Measurements from ENCODE around the gene PDGFC. TPM values are rescaled to one million over a fixed set of nuclear protein-coding genes. Genes with fewer than 3 reads are reported as not detected.

PDGFC gene
- total and polyA plus RNA-seq, 2 of the 13 experiments (the other 11 are each of a cell fraction or from before 2014, with no cell fraction given) = 4.6 to 9.1 TPM

DNA sequence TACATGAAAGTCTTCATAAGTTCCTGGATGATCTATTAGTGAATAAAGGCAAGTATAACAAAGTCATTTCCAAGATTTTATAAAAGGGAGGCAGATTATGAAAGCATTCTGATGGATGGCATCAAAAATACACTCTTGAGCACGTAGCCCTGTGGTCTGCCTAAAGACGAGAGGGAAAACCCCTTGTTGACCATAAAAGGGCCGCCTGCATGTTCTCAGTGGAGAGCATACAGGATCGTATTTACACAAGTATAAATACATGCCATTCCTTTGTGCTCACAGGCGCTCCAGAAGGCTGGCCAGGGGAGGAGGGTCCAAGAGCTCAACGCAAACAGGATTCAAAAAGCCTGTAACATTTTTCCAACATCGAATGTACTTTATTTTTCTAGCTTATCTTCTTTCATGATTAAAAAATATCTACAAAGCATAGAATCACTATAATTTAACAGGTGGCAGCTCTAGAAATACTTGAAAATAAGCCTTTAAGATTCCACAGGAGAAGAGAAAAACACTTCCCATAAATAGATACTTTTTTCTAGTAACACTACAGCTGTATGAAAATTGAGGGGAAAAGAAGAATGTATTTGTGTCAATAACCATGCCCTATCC lies 29.6 kb downstream of the PDGFC start (continued):
- TF ChIP-seq NRL (CRISPR knock-in tag; IDR thresholded peaks at IDR 0.05; ENCODE audit: borderline replicate concordance) (no peak), ZNF557 (CRISPR knock-in tag; IDR thresholded peaks at IDR 0.05) (no peak), PRPF4 (IDR thresholded peaks at IDR 0.05; ENCODE audit: low read depth, low read length, poor library complexity, severe bottlenecking) (no peak), ELF1 (CRISPR knock-in tag; IDR thresholded peaks at IDR 0.05) (no peak), SOX6 (IDR thresholded peaks at IDR 0.05) (no peak), SOX6 (CRISPR knock-in tag; IDR thresholded peaks at IDR 0.05) (peak; percentile 91), ZNF501 (CRISPR knock-in tag; IDR thresholded peaks at IDR 0.05) (no peak), NFIC (IDR thresholded peaks at IDR 0.05; ENCODE audit: low read length) (peak; percentile 72; the same call in 1 of the 2 replicates), RFX3 (CRISPR knock-in tag; IDR thresholded peaks at IDR 0.05) (no peak), ZFP62 (CRISPR knock-in tag; IDR thresholded peaks at IDR 0.05) (no peak), ZNF224 (CRISPR knock-in tag; IDR thresholded peaks at IDR 0.05) (no peak), ZFP36L1 (CRISPR knock-in tag; IDR thresholded peaks at IDR 0.05) (no peak), GPN1 (CRISPR knock-in tag; IDR thresholded peaks at IDR 0.05; ENCODE audit: borderline replicate concordance) (no peak), U2AF2 (IDR thresholded peaks at IDR 0.05; ENCODE audit: low read depth, low read length) (no peak), ZNF12 (CRISPR knock-in tag; IDR thresholded peaks at IDR 0.05) (no peak), ZNF605 (CRISPR knock-in tag; IDR thresholded peaks at IDR 0.05) (no peak), ETV5 (CRISPR knock-in tag; IDR thresholded peaks at IDR 0.05; ENCODE audit: borderline replicate concordance) (peak; percentile 45; the same call in 1 of the 2 replicates)
- TF ChIP-seq, protein P1, sequence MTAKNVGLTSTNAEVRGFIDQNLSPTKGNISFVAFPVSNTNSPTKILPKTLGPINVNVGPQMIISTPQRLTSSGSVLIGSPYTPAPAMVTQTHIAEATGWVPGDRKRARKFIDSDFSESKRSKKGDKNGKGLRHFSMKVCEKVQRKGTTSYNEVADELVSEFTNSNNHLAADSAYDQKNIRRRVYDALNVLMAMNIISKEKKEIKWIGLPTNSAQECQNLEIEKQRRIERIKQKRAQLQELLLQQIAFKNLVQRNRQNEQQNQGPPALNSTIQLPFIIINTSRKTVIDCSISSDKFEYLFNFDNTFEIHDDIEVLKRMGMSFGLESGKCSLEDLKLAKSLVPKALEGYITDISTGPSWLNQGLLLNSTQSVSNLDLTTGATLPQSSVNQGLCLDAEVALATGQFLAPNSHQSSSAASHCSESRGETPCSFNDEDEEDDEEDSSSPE (CRISPR knock-in tag; IDR thresholded peaks at IDR 0.05) = peak; percentile 16; the same call in 1 of the 2 replicates
- TF ChIP-seq, protein P2, sequence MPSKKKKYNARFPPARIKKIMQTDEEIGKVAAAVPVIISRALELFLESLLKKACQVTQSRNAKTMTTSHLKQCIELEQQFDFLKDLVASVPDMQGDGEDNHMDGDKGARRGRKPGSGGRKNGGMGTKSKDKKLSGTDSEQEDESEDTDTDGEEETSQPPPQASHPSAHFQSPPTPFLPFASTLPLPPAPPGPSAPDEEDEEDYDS (CRISPR knock-in tag; IDR thresholded peaks at IDR 0.05) = no peak
- TF ChIP-seq, protein P3, sequence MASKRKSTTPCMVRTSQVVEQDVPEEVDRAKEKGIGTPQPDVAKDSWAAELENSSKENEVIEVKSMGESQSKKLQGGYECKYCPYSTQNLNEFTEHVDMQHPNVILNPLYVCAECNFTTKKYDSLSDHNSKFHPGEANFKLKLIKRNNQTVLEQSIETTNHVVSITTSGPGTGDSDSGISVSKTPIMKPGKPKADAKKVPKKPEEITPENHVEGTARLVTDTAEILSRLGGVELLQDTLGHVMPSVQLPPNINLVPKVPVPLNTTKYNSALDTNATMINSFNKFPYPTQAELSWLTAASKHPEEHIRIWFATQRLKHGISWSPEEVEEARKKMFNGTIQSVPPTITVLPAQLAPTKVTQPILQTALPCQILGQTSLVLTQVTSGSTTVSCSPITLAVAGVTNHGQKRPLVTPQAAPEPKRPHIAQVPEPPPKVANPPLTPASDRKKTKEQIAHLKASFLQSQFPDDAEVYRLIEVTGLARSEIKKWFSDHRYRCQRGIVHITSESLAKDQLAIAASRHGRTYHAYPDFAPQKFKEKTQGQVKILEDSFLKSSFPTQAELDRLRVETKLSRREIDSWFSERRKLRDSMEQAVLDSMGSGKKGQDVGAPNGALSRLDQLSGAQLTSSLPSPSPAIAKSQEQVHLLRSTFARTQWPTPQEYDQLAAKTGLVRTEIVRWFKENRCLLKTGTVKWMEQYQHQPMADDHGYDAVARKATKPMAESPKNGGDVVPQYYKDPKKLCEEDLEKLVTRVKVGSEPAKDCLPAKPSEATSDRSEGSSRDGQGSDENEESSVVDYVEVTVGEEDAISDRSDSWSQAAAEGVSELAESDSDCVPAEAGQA (IDR thresholded peaks at IDR 0.05; ENCODE audit: low read depth) = no peak
- TF ChIP-seq, protein P3 (CRISPR knock-in tag; IDR thresholded peaks at IDR 0.05; ENCODE audit: borderline replicate concordance) = no peak
- TF ChIP-seq, protein P4, sequence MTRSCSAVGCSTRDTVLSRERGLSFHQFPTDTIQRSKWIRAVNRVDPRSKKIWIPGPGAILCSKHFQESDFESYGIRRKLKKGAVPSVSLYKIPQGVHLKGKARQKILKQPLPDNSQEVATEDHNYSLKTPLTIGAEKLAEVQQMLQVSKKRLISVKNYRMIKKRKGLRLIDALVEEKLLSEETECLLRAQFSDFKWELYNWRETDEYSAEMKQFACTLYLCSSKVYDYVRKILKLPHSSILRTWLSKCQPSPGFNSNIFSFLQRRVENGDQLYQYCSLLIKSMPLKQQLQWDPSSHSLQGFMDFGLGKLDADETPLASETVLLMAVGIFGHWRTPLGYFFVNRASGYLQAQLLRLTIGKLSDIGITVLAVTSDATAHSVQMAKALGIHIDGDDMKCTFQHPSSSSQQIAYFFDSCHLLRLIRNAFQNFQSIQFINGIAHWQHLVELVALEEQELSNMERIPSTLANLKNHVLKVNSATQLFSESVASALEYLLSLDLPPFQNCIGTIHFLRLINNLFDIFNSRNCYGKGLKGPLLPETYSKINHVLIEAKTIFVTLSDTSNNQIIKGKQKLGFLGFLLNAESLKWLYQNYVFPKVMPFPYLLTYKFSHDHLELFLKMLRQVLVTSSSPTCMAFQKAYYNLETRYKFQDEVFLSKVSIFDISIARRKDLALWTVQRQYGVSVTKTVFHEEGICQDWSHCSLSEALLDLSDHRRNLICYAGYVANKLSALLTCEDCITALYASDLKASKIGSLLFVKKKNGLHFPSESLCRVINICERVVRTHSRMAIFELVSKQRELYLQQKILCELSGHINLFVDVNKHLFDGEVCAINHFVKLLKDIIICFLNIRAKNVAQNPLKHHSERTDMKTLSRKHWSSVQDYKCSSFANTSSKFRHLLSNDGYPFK (CRISPR knock-in tag; IDR thresholded peaks at IDR 0.05; ENCODE audit: borderline replicate concordance) = no peak

All from HepG2 (cell line).